Measurements from ENCODE around the gene DPM2.

DNA sequence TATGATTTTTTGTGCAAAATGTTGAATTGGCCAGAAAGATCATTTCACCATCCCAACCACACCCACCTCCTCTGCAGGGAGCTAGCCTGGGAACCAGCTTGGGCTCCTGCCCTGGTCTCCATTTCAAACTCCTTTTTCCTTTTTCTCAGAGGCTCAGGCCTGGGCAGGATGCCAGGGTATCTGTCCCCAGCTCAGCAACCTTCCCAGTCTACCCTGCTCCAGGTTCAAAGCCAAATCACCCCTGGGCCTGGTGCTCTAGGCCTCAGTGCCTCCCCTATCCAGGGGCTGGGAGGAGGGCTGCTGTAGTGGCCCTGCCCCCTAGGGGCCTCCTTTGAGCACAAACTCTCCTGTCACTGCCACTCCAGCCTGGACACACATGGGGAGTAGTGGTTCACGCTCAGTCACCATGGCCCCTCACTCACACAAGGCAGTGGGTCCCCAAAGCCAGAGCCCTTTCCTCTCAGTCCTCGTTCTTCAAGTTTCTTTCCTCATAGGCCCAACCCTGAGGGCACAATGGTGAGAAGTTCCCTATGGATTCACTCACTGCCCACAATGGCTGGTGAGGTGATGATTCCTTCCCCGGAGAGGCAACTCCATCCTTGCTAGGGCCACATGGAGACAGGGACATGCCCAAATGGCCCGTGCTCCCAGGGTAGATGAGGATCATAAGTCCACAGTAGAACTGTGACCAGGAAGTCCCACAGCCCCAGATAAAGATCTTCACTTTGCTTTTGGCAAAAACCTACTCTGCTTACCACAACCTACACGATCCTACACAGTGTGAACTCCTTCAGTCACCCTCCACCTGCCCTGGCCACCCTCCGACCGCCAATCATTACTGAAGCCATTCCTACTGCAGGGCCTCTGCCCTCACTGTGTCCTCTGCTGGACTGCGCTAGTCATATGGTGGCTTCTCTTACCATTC is 19.2 kb downstream of the DPM2 start:
- TF ChIP-seq, protein P1, sequence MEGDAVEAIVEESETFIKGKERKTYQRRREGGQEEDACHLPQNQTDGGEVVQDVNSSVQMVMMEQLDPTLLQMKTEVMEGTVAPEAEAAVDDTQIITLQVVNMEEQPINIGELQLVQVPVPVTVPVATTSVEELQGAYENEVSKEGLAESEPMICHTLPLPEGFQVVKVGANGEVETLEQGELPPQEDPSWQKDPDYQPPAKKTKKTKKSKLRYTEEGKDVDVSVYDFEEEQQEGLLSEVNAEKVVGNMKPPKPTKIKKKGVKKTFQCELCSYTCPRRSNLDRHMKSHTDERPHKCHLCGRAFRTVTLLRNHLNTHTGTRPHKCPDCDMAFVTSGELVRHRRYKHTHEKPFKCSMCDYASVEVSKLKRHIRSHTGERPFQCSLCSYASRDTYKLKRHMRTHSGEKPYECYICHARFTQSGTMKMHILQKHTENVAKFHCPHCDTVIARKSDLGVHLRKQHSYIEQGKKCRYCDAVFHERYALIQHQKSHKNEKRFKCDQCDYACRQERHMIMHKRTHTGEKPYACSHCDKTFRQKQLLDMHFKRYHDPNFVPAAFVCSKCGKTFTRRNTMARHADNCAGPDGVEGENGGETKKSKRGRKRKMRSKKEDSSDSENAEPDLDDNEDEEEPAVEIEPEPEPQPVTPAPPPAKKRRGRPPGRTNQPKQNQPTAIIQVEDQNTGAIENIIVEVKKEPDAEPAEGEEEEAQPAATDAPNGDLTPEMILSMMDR (IDR thresholded peaks at IDR 0.05) = no peak
- TF ChIP-seq POLR2A (IDR thresholded peaks at IDR 0.05) = no peak
